ENCODE measurements around the gene SH3BP1.

SH3BP1 gene

DNA sequence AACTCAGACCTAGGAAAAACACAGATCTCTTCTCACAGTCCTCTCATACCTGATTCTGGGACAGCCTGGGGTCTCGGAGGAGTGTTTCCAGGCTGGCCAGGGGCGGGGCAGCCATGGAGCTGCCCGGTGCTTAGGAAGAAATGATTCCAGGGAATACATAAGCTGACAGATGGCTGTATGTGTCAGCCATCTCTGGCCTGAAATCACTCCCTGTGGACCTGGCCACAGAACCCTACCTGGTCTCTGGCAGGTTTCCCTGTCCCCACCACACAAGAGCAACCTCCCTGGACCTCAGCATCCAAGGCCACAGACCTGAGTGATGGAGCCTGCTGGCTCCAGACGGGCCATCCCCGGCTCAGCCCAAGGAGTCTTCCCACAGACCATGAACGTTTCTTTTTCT lies 20.8 kb upstream of the SH3BP1 start:
- no peaks in the 10 kb centered on the region for H3K9me3 ChIP-seq (ENCODE audit: insufficient read depth, low read length)
- no peaks in the 10 kb centered on the region for H3K9me2 ChIP-seq (replicated peaks; ENCODE audit: insufficient read depth, low read length)
- H3K27me3 ChIP-seq (ENCODE audit: low read length): no peaks in the 10 kb centered on the region
- peak overlapping the region; percentile 52 for H3K9ac ChIP-seq (ENCODE audit: low read length)
- H3K4me3 ChIP-seq (ENCODE audit: insufficient read depth, low read length, poor library complexity, severe bottlenecking): no peak overlapping the region
- TF ChIP-seq, protein P1, sequence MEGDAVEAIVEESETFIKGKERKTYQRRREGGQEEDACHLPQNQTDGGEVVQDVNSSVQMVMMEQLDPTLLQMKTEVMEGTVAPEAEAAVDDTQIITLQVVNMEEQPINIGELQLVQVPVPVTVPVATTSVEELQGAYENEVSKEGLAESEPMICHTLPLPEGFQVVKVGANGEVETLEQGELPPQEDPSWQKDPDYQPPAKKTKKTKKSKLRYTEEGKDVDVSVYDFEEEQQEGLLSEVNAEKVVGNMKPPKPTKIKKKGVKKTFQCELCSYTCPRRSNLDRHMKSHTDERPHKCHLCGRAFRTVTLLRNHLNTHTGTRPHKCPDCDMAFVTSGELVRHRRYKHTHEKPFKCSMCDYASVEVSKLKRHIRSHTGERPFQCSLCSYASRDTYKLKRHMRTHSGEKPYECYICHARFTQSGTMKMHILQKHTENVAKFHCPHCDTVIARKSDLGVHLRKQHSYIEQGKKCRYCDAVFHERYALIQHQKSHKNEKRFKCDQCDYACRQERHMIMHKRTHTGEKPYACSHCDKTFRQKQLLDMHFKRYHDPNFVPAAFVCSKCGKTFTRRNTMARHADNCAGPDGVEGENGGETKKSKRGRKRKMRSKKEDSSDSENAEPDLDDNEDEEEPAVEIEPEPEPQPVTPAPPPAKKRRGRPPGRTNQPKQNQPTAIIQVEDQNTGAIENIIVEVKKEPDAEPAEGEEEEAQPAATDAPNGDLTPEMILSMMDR (IDR thresholded peaks at IDR 0.05; ENCODE audit: insufficient read depth, low read length, poor library complexity, severe bottlenecking): no peak
- no peak for TF ChIP-seq EZH2phosphoT487 (conservative IDR thresholded peaks at IDR 0.05; ENCODE audit: low read length)
- 0 out of 2 replicates have a peak, but pooled peaks cover 4% of the 10 kb centered on the region for H3F3A ChIP-seq (ENCODE audit: insufficient read depth)
- no peaks in the 10 kb centered on the region for H3K79me2 ChIP-seq (ENCODE audit: insufficient read depth, low read length)
- no peaks in the 10 kb centered on the region for H3K36me3 ChIP-seq (ENCODE audit: low read length)
- no peak overlapping the region for H2AFZ ChIP-seq (ENCODE audit: low read depth, low read length, severe bottlenecking)
- peak overlapping the region; percentile 85 for H3K27ac ChIP-seq (ENCODE audit: low read depth, low read length)
- H3K4me2 ChIP-seq (ENCODE audit: low read depth, low read length, poor library complexity, severe bottlenecking): peak overlapping the region; percentile 53
- no peaks in the 10 kb centered on the region for H4K20me1 ChIP-seq (ENCODE audit: low read depth, low read length)

DNA sequence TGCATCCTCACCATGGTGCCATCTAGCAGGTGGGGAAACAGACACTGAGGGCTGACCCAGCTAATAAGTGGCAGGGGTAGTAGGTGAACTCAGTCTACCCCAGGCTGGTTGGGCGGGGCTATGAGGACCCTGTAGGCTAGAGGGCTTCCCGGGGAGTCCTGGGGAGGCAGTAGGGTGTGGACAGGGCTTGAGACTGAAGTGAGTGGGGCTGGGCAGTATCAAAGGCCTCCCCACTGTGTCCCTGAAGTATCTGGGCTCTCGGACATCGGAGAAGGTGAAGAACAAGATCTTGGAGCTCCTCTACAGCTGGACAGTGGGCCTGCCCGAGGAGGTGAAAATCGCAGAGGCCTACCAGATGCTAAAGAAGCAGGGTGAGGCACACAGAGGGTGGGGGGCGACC lies 19.5 kb upstream of the SH3BP1 start:
- Histone ChIP-seq H3F3A (ENCODE audit: insufficient read depth) (0 out of 2 replicates have a peak, but pooled peaks cover 4% of the 10 kb centered on the region), H3K4me2 (ENCODE audit: low read depth, low read length, poor library complexity, severe bottlenecking) (no peak overlapping the region), H3K27ac (ENCODE audit: low read depth, low read length) (0 out of 2 replicates have a peak overlapping the region, but pooled peaks have one; percentile 9), H3K27me3 (ENCODE audit: low read length) (no peaks in the 10 kb centered on the region), H2AFZ (ENCODE audit: low read depth, low read length, severe bottlenecking) (no peak overlapping the region), H3K36me3 (ENCODE audit: low read length) (no peaks in the 10 kb centered on the region), H3K9me3 (ENCODE audit: insufficient read depth, low read length) (no peaks in the 10 kb centered on the region), H3K9me2 (replicated peaks; ENCODE audit: insufficient read depth, low read length) (no peaks in the 10 kb centered on the region), H3K4me3 (ENCODE audit: insufficient read depth, low read length, poor library complexity, severe bottlenecking) (no peak overlapping the region), H3K9ac (ENCODE audit: low read length) (no peak overlapping the region), H4K20me1 (ENCODE audit: low read depth, low read length) (no peaks in the 10 kb centered on the region), H3K79me2 (ENCODE audit: insufficient read depth, low read length) (no peaks in the 10 kb centered on the region)
- TF ChIP-seq, protein P1 (IDR thresholded peaks at IDR 0.05; ENCODE audit: insufficient read depth, low read length, poor library complexity, severe bottlenecking): no peak
- TF ChIP-seq EZH2phosphoT487 (conservative IDR thresholded peaks at IDR 0.05; ENCODE audit: low read length): no peak

DNA sequence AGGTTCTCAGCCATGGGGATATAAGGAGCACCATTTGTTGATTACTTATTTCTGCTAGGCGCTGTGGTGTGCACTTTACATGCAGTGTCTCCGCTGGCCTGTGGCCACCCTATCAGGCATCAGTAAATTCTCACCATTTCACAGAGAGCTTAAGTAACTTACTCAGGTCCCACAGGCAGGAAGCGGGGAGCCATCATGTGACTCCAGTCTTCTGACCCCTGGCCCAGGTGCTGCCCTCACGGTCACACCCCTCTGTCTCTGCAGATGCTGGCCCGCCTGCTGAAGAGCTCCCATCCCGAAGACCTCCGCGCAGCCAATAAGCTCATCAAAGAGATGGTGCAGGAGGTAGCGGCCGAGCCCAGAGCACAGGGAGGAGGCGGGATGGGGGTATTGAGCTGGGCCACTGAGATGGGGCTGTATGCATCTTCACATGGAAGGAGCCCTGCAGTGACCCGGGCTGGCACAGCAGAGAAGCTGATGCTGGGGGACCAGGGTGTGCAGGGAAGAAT lies 18.1 kb upstream of the SH3BP1 start:
- no peak overlapping the region for H3K4me3 ChIP-seq (ENCODE audit: insufficient read depth, low read length, poor library complexity, severe bottlenecking)
- H3K9ac ChIP-seq (ENCODE audit: low read length): no peak overlapping the region
- H3K9me3 ChIP-seq (ENCODE audit: insufficient read depth, low read length): no peaks in the 10 kb centered on the region
- no peak overlapping the region for H3K4me2 ChIP-seq (ENCODE audit: low read depth, low read length, poor library complexity, severe bottlenecking)
- no peak overlapping the region for H3K27ac ChIP-seq (ENCODE audit: low read depth, low read length)
- no peaks in the 10 kb centered on the region for H3K36me3 ChIP-seq (ENCODE audit: low read length)
- H3K27me3 ChIP-seq (ENCODE audit: low read length): no peaks in the 10 kb centered on the region
- no peaks in the 10 kb centered on the region for H3K9me2 ChIP-seq (replicated peaks; ENCODE audit: insufficient read depth, low read length)
- no peak overlapping the region for H2AFZ ChIP-seq (ENCODE audit: low read depth, low read length, severe bottlenecking)
- H4K20me1 ChIP-seq (ENCODE audit: low read depth, low read length): no peaks in the 10 kb centered on the region
- TF ChIP-seq, protein P1 (IDR thresholded peaks at IDR 0.05; ENCODE audit: insufficient read depth, low read length, poor library complexity, severe bottlenecking): no peak
- no peak for TF ChIP-seq EZH2phosphoT487 (conservative IDR thresholded peaks at IDR 0.05; ENCODE audit: low read length)
- H3K79me2 ChIP-seq (ENCODE audit: insufficient read depth, low read length): no peaks in the 10 kb centered on the region
- H3F3A ChIP-seq (ENCODE audit: insufficient read depth): 0 out of 2 replicates have a peak, but pooled peaks cover 4% of the 10 kb centered on the region
